ENCODE results near the gene ATXN1.

The ATXN1 gene

GRCh38 chr6:16522937-16523336 is 238.3 kb downstream of the ATXN1 start:
- Histone ChIP-seq H3K4me1 (ENCODE audit: insufficient read depth, low read length) (no peaks in the 10 kb centered on the region), H3K27me3 (ENCODE audit: control insufficient read depth in 1 of 2, insufficient read depth in 2 of 2, low read length in 2 of 2) (no peaks in the 10 kb centered on the region), H3K9ac (ENCODE audit: low read length) (no peak overlapping the region), H3K36me3 (ENCODE audit: insufficient read depth, low read length) (peaks cover 16% of the 10 kb centered on the region), H3K9me3 (ENCODE audit: low read length) (no peaks in the 10 kb centered on the region), H3K27ac (ENCODE audit: low read depth, low read length) (no peak overlapping the region), H3K4me3 (ENCODE audit: low read depth in 1 of 2, low read length in 2 of 2) (no peak overlapping the region)

GRCh38 chr6:16521528-16521927 is 239.7 kb downstream of the ATXN1 start:
- peaks cover 16% of the 10 kb centered on the region for H3K36me3 ChIP-seq (ENCODE audit: insufficient read depth, low read length)
- no peak overlapping the region for H3K9ac ChIP-seq (ENCODE audit: low read length)
- no peaks in the 10 kb centered on the region for H3K9me3 ChIP-seq (ENCODE audit: low read length)
- no peak overlapping the region for H3K27ac ChIP-seq (ENCODE audit: low read depth, low read length)
- no peak overlapping the region for H3K4me3 ChIP-seq (ENCODE audit: low read depth in 1 of 2, low read length in 2 of 2)
- no peaks in the 10 kb centered on the region for H3K4me1 ChIP-seq (ENCODE audit: insufficient read depth, low read length)
- H3K27me3 ChIP-seq (ENCODE audit: control insufficient read depth in 1 of 2, insufficient read depth in 2 of 2, low read length in 2 of 2) = no peaks in the 10 kb centered on the region

GRCh38 chr6:16519265-16520242 is 241.7 kb downstream of the ATXN1 start:
- Histone ChIP-seq H3K27me3 (ENCODE audit: control insufficient read depth in 1 of 2, insufficient read depth in 2 of 2, low read length in 2 of 2) (no peaks in the 10 kb centered on the region), H3K36me3 (ENCODE audit: insufficient read depth, low read length) (peaks cover 16% of the 10 kb centered on the region), H3K9me3 (ENCODE audit: low read length) (no peaks in the 10 kb centered on the region), H3K4me1 (ENCODE audit: insufficient read depth, low read length) (no peaks in the 10 kb centered on the region), H3K4me3 (ENCODE audit: low read depth in 1 of 2, low read length in 2 of 2) (no peak overlapping the region), H3K9ac (ENCODE audit: low read length) (no peak overlapping the region), H3K27ac (ENCODE audit: low read depth, low read length) (no peak overlapping the region)

- Histone ChIP-seq H3K4me1 (ENCODE audit: insufficient read depth, low read length) (peaks cover 10% of the 10 kb centered on the region), H3K9me3 (ENCODE audit: low read length) (no peaks in the 10 kb centered on the region)
These were observed 243.0 kb downstream of the ATXN1 start for GRCh38 chr6:16518265-16518664.

GRCh38 chr6:16514249-16514648 is 247.0 kb downstream of the ATXN1 start:
- H3K27ac ChIP-seq (ENCODE audit: low read depth, low read length) = no peak overlapping the region
- H3K36me3 ChIP-seq (ENCODE audit: insufficient read depth, low read length) = no peaks in the 10 kb centered on the region
- no peaks in the 10 kb centered on the region for H3K9me3 ChIP-seq (ENCODE audit: low read length)
- H3K9ac ChIP-seq (ENCODE audit: low read length) = no peak overlapping the region
- no peak overlapping the region for H3K4me3 ChIP-seq (ENCODE audit: low read depth in 1 of 2, low read length in 2 of 2)
- H3K4me1 ChIP-seq (ENCODE audit: insufficient read depth, low read length) = peaks cover 34% of the 10 kb centered on the region
- no peaks in the 10 kb centered on the region for H3K27me3 ChIP-seq (ENCODE audit: control insufficient read depth in 1 of 2, insufficient read depth in 2 of 2, low read length in 2 of 2)

More at GRCh38 chr6:16518265-16518664, 243.0 kb downstream of the ATXN1 start:
- Histone ChIP-seq H3K9ac (ENCODE audit: low read length) (no peak overlapping the region), H3K36me3 (ENCODE audit: insufficient read depth, low read length) (peaks cover 16% of the 10 kb centered on the region), H3K27me3 (ENCODE audit: control insufficient read depth in 1 of 2, insufficient read depth in 2 of 2, low read length in 2 of 2) (no peaks in the 10 kb centered on the region), H3K4me3 (ENCODE audit: low read depth in 1 of 2, low read length in 2 of 2) (no peak overlapping the region), H3K27ac (ENCODE audit: low read depth, low read length) (no peak overlapping the region)

GRCh38 chr6:16512544-16513290 is 248.5 kb downstream of the ATXN1 start:
- H3K27me3 ChIP-seq (ENCODE audit: control insufficient read depth in 1 of 2, insufficient read depth in 2 of 2, low read length in 2 of 2) = no peaks in the 10 kb centered on the region
- no peak overlapping the region for H3K4me3 ChIP-seq (ENCODE audit: low read depth in 1 of 2, low read length in 2 of 2)
- H3K9ac ChIP-seq (ENCODE audit: low read length) = peak overlapping the region; percentile 23
- no peaks in the 10 kb centered on the region for H3K36me3 ChIP-seq (ENCODE audit: insufficient read depth, low read length)
- H3K4me1 ChIP-seq (ENCODE audit: insufficient read depth, low read length) = peaks cover 34% of the 10 kb centered on the region
- H3K27ac ChIP-seq (ENCODE audit: low read depth, low read length) = peak overlapping the region; percentile 6
- H3K9me3 ChIP-seq (ENCODE audit: low read length) = no peaks in the 10 kb centered on the region

- no peaks in the 10 kb centered on the region for H3K27me3 ChIP-seq (ENCODE audit: control insufficient read depth in 1 of 2, insufficient read depth in 2 of 2, low read length in 2 of 2)
- H3K36me3 ChIP-seq (ENCODE audit: insufficient read depth, low read length) = no peaks in the 10 kb centered on the region
- no peak overlapping the region for H3K27ac ChIP-seq (ENCODE audit: low read depth, low read length)
- peaks cover 34% of the 10 kb centered on the region for H3K4me1 ChIP-seq (ENCODE audit: insufficient read depth, low read length)
- H3K4me3 ChIP-seq (ENCODE audit: low read depth in 1 of 2, low read length in 2 of 2) = no peak overlapping the region
- peak overlapping the region; percentile 23 for H3K9ac ChIP-seq (ENCODE audit: low read length)
- no peaks in the 10 kb centered on the region for H3K9me3 ChIP-seq (ENCODE audit: low read length)
These were observed 249.4 kb downstream of the ATXN1 start for GRCh38 chr6:16511723-16512489.

GRCh38 chr6:16511040-16511660 is 250.1 kb downstream of the ATXN1 start:
- H3K9me3 ChIP-seq (ENCODE audit: low read length) = no peaks in the 10 kb centered on the region
- H3K9ac ChIP-seq (ENCODE audit: low read length) = no peak overlapping the region
- H3K4me3 ChIP-seq (ENCODE audit: low read depth in 1 of 2, low read length in 2 of 2) = no peak overlapping the region
- H3K4me1 ChIP-seq (ENCODE audit: insufficient read depth, low read length) = peaks cover 37% of the 10 kb centered on the region
- no peaks in the 10 kb centered on the region for H3K36me3 ChIP-seq (ENCODE audit: insufficient read depth, low read length)
- no peaks in the 10 kb centered on the region for H3K27me3 ChIP-seq (ENCODE audit: control insufficient read depth in 1 of 2, insufficient read depth in 2 of 2, low read length in 2 of 2)
- H3K27ac ChIP-seq (ENCODE audit: low read depth, low read length) = no peak overlapping the region

GRCh38 chr6:16510245-16510644 is 251.0 kb downstream of the ATXN1 start:
- peaks cover 46% of the 10 kb centered on the region for H3K4me1 ChIP-seq (ENCODE audit: insufficient read depth, low read length)
- no peak overlapping the region for H3K4me3 ChIP-seq (ENCODE audit: low read depth in 1 of 2, low read length in 2 of 2)
- H3K27me3 ChIP-seq (ENCODE audit: control insufficient read depth in 1 of 2, insufficient read depth in 2 of 2, low read length in 2 of 2) = no peaks in the 10 kb centered on the region
- H3K9me3 ChIP-seq (ENCODE audit: low read length) = no peaks in the 10 kb centered on the region
- H3K9ac ChIP-seq (ENCODE audit: low read length) = no peak overlapping the region
- no peaks in the 10 kb centered on the region for H3K36me3 ChIP-seq (ENCODE audit: insufficient read depth, low read length)
- no peak overlapping the region for H3K27ac ChIP-seq (ENCODE audit: low read depth, low read length)

GRCh38 chr6:16508959-16509358 is 252.3 kb downstream of the ATXN1 start:
- no peaks in the 10 kb centered on the region for H3K9me3 ChIP-seq (ENCODE audit: low read length)
- no peak overlapping the region for H3K4me3 ChIP-seq (ENCODE audit: low read depth in 1 of 2, low read length in 2 of 2)
- no peak overlapping the region for H3K27ac ChIP-seq (ENCODE audit: low read depth, low read length)
- H3K27me3 ChIP-seq (ENCODE audit: control insufficient read depth in 1 of 2, insufficient read depth in 2 of 2, low read length in 2 of 2) = no peaks in the 10 kb centered on the region
- no peaks in the 10 kb centered on the region for H3K36me3 ChIP-seq (ENCODE audit: insufficient read depth, low read length)
- H3K9ac ChIP-seq (ENCODE audit: low read length) = no peak overlapping the region
- H3K4me1 ChIP-seq (ENCODE audit: insufficient read depth, low read length) = peaks cover 55% of the 10 kb centered on the region
